NCI-H774 (cell line): ENCODE data around the gene GUK1.
"Not testable (repeated sequence)": the region's sequence is repeated elsewhere in the genome, so short reads cannot be mapped to it uniquely, and the experiment has no call there.

ENCODE experiments used
- DNase-seq: peaks from one replicate; lab custom pipeline; 2025; lab: John Stamatoyannopoulos, UW

The GUK1 gene

GRCh38 chr1:228177721-228178710 lies 37.9 kb downstream of the GUK1 start:
- DNase-seq, result no peak

- DNase-seq, result no peak
These were observed 38.9 kb downstream of the GUK1 start for GRCh38 chr1:228178737-228179684.

- DNase-seq, result no peak
These were observed 40.3 kb downstream of the GUK1 start for GRCh38 chr1:228180271-228180958.

- no peak for DNase-seq
These were observed 41.0 kb downstream of the GUK1 start for GRCh38 chr1:228180959-228181644.

GRCh38 chr1:228181645-228182034 lies 41.6 kb downstream of the GUK1 start:
- DNase-seq, result no peak

- DNase-seq, result no peak
These were observed 42.4 kb downstream of the GUK1 start for GRCh38 chr1:228182296-228183030.

- DNase-seq, result no peak
These were observed 44.1 kb downstream of the GUK1 start for GRCh38 chr1:228184152-228184551.

GRCh38 chr1:228185641-228185965 lies 45.5 kb downstream of the GUK1 start:
- no peak for DNase-seq

- not testable (repeated sequence) for DNase-seq
These were observed 48.2 kb downstream of the GUK1 start for GRCh38 chr1:228188249-228188648.

- DNase-seq, result no peak
These were observed 50.1 kb downstream of the GUK1 start for GRCh38 chr1:228190182-228190581.

GRCh38 chr1:228190778-228191177 lies 50.7 kb downstream of the GUK1 start:
- no peak for DNase-seq

GRCh38 chr1:228194436-228194835 lies 54.4 kb downstream of the GUK1 start:
- DNase-seq, result no peak

- DNase-seq, result no peak
These were observed 55.1 kb downstream of the GUK1 start for GRCh38 chr1:228194921-228195812.

- no peak for DNase-seq
These were observed 57.6 kb downstream of the GUK1 start for GRCh38 chr1:228197555-228198147.
